Ascending aorta (tissue), 2 donors: ENCODE measurements around the gene PCSK6. TPM values are rescaled to one million over a fixed set of nuclear protein-coding genes. Genes with fewer than 3 reads are reported as not detected.

Source experiments
- DNase-seq, 2 donors: peaks; one replicate each; pipeline ENCODE4 v3.0.0-alpha.2; 2019; ENCODE audit warnings: low spot score in 2 of 2
- H3K27ac ChIP-seq, 2 donors: fragments of 200-600 bp; sonication (generic); one replicate each; pipeline ENCODE4 v1.5.1; 2016 to 2017; ENCODE audit warnings: mild to moderate bottlenecking in 1 of 2
- H3K27me3 ChIP-seq: fragments of 200-600 bp; sonication (generic); one replicate; pipeline ENCODE4 v1.5.1; 2017
- H3K36me3 ChIP-seq, 2 donors: fragments of 200-600 bp; sonication (generic); one replicate each; pipeline ENCODE4 v1.5.1; 2016
- H3K4me1 ChIP-seq, 2 donors: fragments of 200-600 bp; sonication (generic); one replicate each; pipeline ENCODE4 v1.5.1; 2016 to 2017; ENCODE audit warnings: mild to moderate bottlenecking in 1 of 2
- H3K4me3 ChIP-seq, 2 donors: fragments of 200-600 bp; sonication (generic); one replicate each; pipeline ENCODE4 v1.5.1; 2016 to 2017; ENCODE audit warnings: mild to moderate bottlenecking in 1 of 2
- H3K9me3 ChIP-seq, 2 donors: fragments of 200-600 bp; sonication (generic); one replicate each; pipeline ENCODE4 v1.5.1; 2016
- CTCF ChIP-seq, 3 experiments: fragments of 200-600 bp in 2 of 3; fragments of 450-650 bp in 1 of 3; sonication (generic) in 2 of 3; IDR thresholded peaks; one replicate each; pipeline ENCODE4 v1.5.1; 2016 to 2019; ENCODE audit warnings: antibody characterized with exemption in 3 of 3, mild to moderate bottlenecking in 1 of 3, moderate library complexity in 1 of 3
- intact Hi-C: fragments of 100-400 bp; cut with DNase I; formaldehyde crosslinking; loops from one replicate; pipeline ENCODE4 v1.15.1; 2023
- total RNA-seq: library from RNA; depleted of rRNA; stranded (reverse); fragments of >200 nt; gene quantifications from one replicate; pipeline ENCODE4 v1.1.0, GENCODE V29; 2016

The PCSK6 gene
- total RNA-seq, 1 donor from 2014 or later: 3.9 TPM

- no peak overlapping the region for H3K4me3 ChIP-seq
- DNase-seq: no peak
- intact Hi-C loops: no loop called here
- no peaks in the 10 kb centered on the region for H3K4me1 ChIP-seq
- no peak for TF ChIP-seq CTCF (IDR thresholded peaks at IDR 0.05)
- H3K9me3 ChIP-seq: no peaks in the 10 kb centered on the region
- no peaks in the 10 kb centered on the region for H3K36me3 ChIP-seq
- no peaks in the 10 kb centered on the region for H3K27me3 ChIP-seq
- no peak overlapping the region for H3K27ac ChIP-seq
These were observed 41.2 kb downstream of the PCSK6 start for GRCh38 chr15:101448336-101448735.

- Histone ChIP-seq H3K27me3 (no peaks in the 10 kb centered on the region), H3K9me3 (no peaks in the 10 kb centered on the region), H3K4me3 (no peak overlapping the region), H3K27ac (no peak overlapping the region), H3K36me3 (no peaks in the 10 kb centered on the region), H3K4me1 (no peaks in the 10 kb centered on the region)
- no peak for DNase-seq
- no peak for TF ChIP-seq CTCF (IDR thresholded peaks at IDR 0.05)
- intact Hi-C loops: no loop called here
These were observed 41.9 kb downstream of the PCSK6 start for GRCh38 chr15:101447561-101448071.

- intact Hi-C loops: no loop called here
- Histone ChIP-seq H3K27ac (no peak overlapping the region), H3K4me3 (no peak overlapping the region), H3K4me1 (no peaks in the 10 kb centered on the region), H3K9me3 (no peaks in the 10 kb centered on the region), H3K27me3 (no peaks in the 10 kb centered on the region), H3K36me3 (no peaks in the 10 kb centered on the region)
- no peak for DNase-seq
- no peak for TF ChIP-seq CTCF (IDR thresholded peaks at IDR 0.05)
These were observed 42.4 kb downstream of the PCSK6 start for GRCh38 chr15:101447168-101447533.

- DNase-seq: no peak
- intact Hi-C loops: no loop called here
- H3K4me1 ChIP-seq: no peaks in the 10 kb centered on the region
- H3K36me3 ChIP-seq: no peaks in the 10 kb centered on the region
- H3K27me3 ChIP-seq: no peaks in the 10 kb centered on the region
- H3K9me3 ChIP-seq: no peaks in the 10 kb centered on the region
- H3K27ac ChIP-seq: no peak overlapping the region
- TF ChIP-seq CTCF (IDR thresholded peaks at IDR 0.05): no peak
- no peak overlapping the region for H3K4me3 ChIP-seq
These were observed 42.9 kb downstream of the PCSK6 start for GRCh38 chr15:101446518-101447167.

GRCh38 chr15:101445562-101446517 is 43.7 kb downstream of the PCSK6 start:
- H3K27me3 ChIP-seq: no peaks in the 10 kb centered on the region
- H3K36me3 ChIP-seq: no peaks in the 10 kb centered on the region
- intact Hi-C loops: no loop called here
- H3K27ac ChIP-seq: no peak overlapping the region
- H3K9me3 ChIP-seq: no peaks in the 10 kb centered on the region
- no peak for DNase-seq
- TF ChIP-seq CTCF (IDR thresholded peaks at IDR 0.05): no peak
- H3K4me1 ChIP-seq: no peaks in the 10 kb centered on the region
- H3K4me3 ChIP-seq: no peak overlapping the region
